CD4-positive, alpha-beta memory T cell (primary cell): ENCODE measurements around the gene DNAJC5. TPM values are rescaled to one million over a fixed set of nuclear protein-coding genes. Genes with fewer than 3 reads are reported as not detected.

Experiments used
- CTCF ChIA-PET: fragments of 350-600 bp; sonication (Branson Sonifier 250); formaldehyde crosslinking; loops from one replicate; lab custom pipeline; 2021; ENCODE audit warnings: inconsistent platforms; ENCODE audit not compliant: partially characterized antibody; lab: Charles Lee
- POLR2A ChIA-PET: fragments of 350-600 bp; sonication (Branson Sonifier 250); formaldehyde crosslinking; loops from one replicate; lab custom pipeline; 2021; ENCODE audit not compliant: partially characterized antibody; lab: Charles Lee
- DNase-seq, 5 donors: peaks; one replicate each; pipeline versions ENCODE4 v3.0.0 to v3.0.0-alpha.2; 2020 to 2022; ENCODE audit warnings: mixed read lengths in 1 of 5
- H3K27ac ChIP-seq: one replicate; pipeline ENCODE4 v1.7.0; 2013; ENCODE audit warnings: low read depth, low read length
- H3K27me3 ChIP-seq: 2 replicates; pipeline ENCODE4 v1.7.0; 2013; ENCODE audit warnings: mild to moderate bottlenecking, low read length, moderate library complexity; ENCODE audit not compliant: insufficient read depth
- H3K36me3 ChIP-seq: 2 replicates; pipeline ENCODE4 v1.7.0; 2013; ENCODE audit warnings: mild to moderate bottlenecking, low read length, moderate library complexity; ENCODE audit not compliant: insufficient read depth
- H3K4me1 ChIP-seq: 2 replicates; pipeline ENCODE4 v1.7.0; 2013; ENCODE audit warnings: mild to moderate bottlenecking, low read length, moderate library complexity; ENCODE audit not compliant: insufficient read depth
- H3K4me3 ChIP-seq, 2 donors: one replicate each; pipeline ENCODE4 v1.7.0; 2013; ENCODE audit warnings: low read length in 2 of 2, mild to moderate bottlenecking in 1 of 2
- H3K9me3 ChIP-seq, 2 donors: one replicate each; pipeline ENCODE4 v1.7.0; 2013; ENCODE audit warnings: low read length in 2 of 2, control low read depth in 1 of 2; ENCODE audit not compliant: control insufficient read depth in 1 of 2
- H3K27ac Mint-ChIP-seq, 7 donors: one replicate each; pipeline ENCODE4 v1.8.0; 2020 to 2021; ENCODE audit warnings: mixed read lengths in 7 of 7, mild to moderate bottlenecking in 6 of 7, inconsistent platforms in 3 of 7, moderate library complexity in 3 of 7
- H3K27me3 Mint-ChIP-seq, 2 donors: one replicate each; pipeline ENCODE4 v1.8.0; 2020 to 2021; ENCODE audit warnings: mixed read lengths in 2 of 2
- H3K36me3 Mint-ChIP-seq, 2 donors: one replicate each; pipeline ENCODE4 v1.8.0; 2020 to 2021; ENCODE audit warnings: mixed read lengths in 2 of 2, inconsistent platforms in 1 of 2, mild to moderate bottlenecking in 1 of 2
- H3K4me1 Mint-ChIP-seq, 4 donors: one replicate each; pipeline ENCODE4 v1.8.0; 2020 to 2021; ENCODE audit warnings: mixed read lengths in 4 of 4, mild to moderate bottlenecking in 1 of 4
- H3K4me3 Mint-ChIP-seq, 8 donors: one replicate each; pipeline ENCODE4 v1.8.0; 2020 to 2021; ENCODE audit warnings: mixed read lengths in 8 of 8, mild to moderate bottlenecking in 7 of 8, moderate library complexity in 6 of 8, inconsistent platforms in 3 of 8
- H3K9me3 Mint-ChIP-seq, 8 donors: one replicate each; pipeline ENCODE4 v1.8.0; 2020 to 2021; ENCODE audit warnings: mixed read lengths in 8 of 8, mild to moderate bottlenecking in 5 of 8, inconsistent platforms in 3 of 8, moderate library complexity in 1 of 8
- intact Hi-C: fragments of 100-400 bp; cut with micrococcal nuclease; formaldehyde crosslinking; loops from one replicate; pipeline ENCODE4 v1.15.1; 2023
- polyA plus RNA-seq, 2 donors: library from polyadenylated mRNA; unstranded; fragments of 300-500 nt; fragmentation: Illumina TruSeq; gene quantifications; one replicate each; pipeline ENCODE4 v1.2.3, GENCODE V29; 2021
- total RNA-seq, 2 experiments: library from RNA; stranded (reverse); gene quantifications; one replicate each; pipeline ENCODE4 v1.2.3, GENCODE V29; 2021

Gene DNAJC5
- total and polyA plus RNA-seq, 4 experiments from 2014 or later, result 4.9 to 54.4 (median 31.3) TPM

GRCh38 chr20:63955827-63956663 is 61.1 kb downstream of the DNAJC5 start, which contains the start of gene UCKL1:
UCKL1 (minus strand) TSS chr20:63956416; CDS start chr20:63956372, 44 bp downstream.
- H3K4me1 Mint-ChIP-seq, result peaks cover 10 to 47% (median 29%) of the 10 kb centered on the region in 4 donors
- peaks cover 0 to 2% (median 0%) of the 10 kb centered on the region in 8 donors for H3K9me3 Mint-ChIP-seq
- H3K4me1 ChIP-seq, result peaks cover 43% of the 10 kb centered on the region
- no peaks in the 10 kb centered on the region for H3K9me3 ChIP-seq
- H3K4me3 ChIP-seq, result peak within 1 kb of the TSS; percentile 34 to 79
- intact Hi-C loops, result loop anchor here (1.0 to 5.0 kb wide), 9 partner anchors 13 to 298 kb away; partner anchors contain the start of genes ARFRP1, DNAJC5, LIME1 and PRPF6
- peak within 1 kb of the TSS; percentile 84 to 93 (median 87) for H3K27ac Mint-ChIP-seq
- DNase-seq, result peak; percentile 90 to 94 (median 93)
- H3K36me3 Mint-ChIP-seq, result peaks cover 0 to 6% of the 10 kb centered on the region in 2 donors
- CTCF ChIA-PET, result interaction anchor here (0.8 to 2.0 kb wide), 5 partner anchors 24 to 419 kb away, joined by 3 to 10 read pairs (median 3); partner anchors contain the start of genes PRPF6, PTK6, SAMD10 and TPD52L2
- peak within 1 kb of the TSS; percentile 87 for H3K27ac ChIP-seq
- H3K27me3 ChIP-seq, result no peaks in the 10 kb centered on the region
- peak within 1 kb of the TSS; percentile 77 to 88 (median 86) for H3K4me3 Mint-ChIP-seq
- H3K36me3 ChIP-seq, result no peaks in the 10 kb centered on the region
- no peaks in the 10 kb centered on the region for H3K27me3 Mint-ChIP-seq
- POLR2A ChIA-PET, result interaction anchor here (0.6 to 4.5 kb wide), 26 partner anchors 9 to 435 kb away, joined by 3 to 31 read pairs (median 6); partner anchors contain the start of genes ARFRP1, DNAJC5, PCMTD2 and PPDPF

- no peaks in the 10 kb centered on the region for H3K27me3 ChIP-seq
- H3K27ac Mint-ChIP-seq, result peak overlapping the region; percentile 53 to 93 (median 84)
- H3K27ac ChIP-seq, result peak overlapping the region; percentile 62
- no peaks in the 10 kb centered on the region for H3K36me3 ChIP-seq
- ChIA-PET CTCF (interaction anchor here (0.8 to 2.0 kb wide), 5 partner anchors 24 to 419 kb away, joined by 3 to 10 read pairs (median 3); partner anchors contain the start of genes PRPF6, PTK6, SAMD10 and TPD52L2), POLR2A (interaction anchor here (0.6 to 4.5 kb wide), 27 partner anchors 10 to 436 kb away, joined by 3 to 31 read pairs (median 5); partner anchors contain the start of genes ARFRP1, DNAJC5, PCMTD2 and PPDPF)
- intact Hi-C loops, result loop anchor here (1.0 to 5.0 kb wide), 8 partner anchors 25 to 298 kb away; partner anchors contain the start of genes ARFRP1, DNAJC5, LIME1 and PRPF6
- H3K36me3 Mint-ChIP-seq, result peaks cover 0 to 12% of the 10 kb centered on the region in 2 donors
- H3K4me3 ChIP-seq, result peak overlapping the region in 1 of 2 donors; percentile 48
- no peaks in the 10 kb centered on the region for H3K27me3 Mint-ChIP-seq
- H3K4me1 ChIP-seq, result peaks cover 43% of the 10 kb centered on the region
- H3K9me3 Mint-ChIP-seq, result peaks cover 0 to 2% (median 0%) of the 10 kb centered on the region in 8 donors
- DNase-seq, result no peak
- no peaks in the 10 kb centered on the region for H3K9me3 ChIP-seq
- H3K4me1 Mint-ChIP-seq, result peaks cover 10 to 44% (median 29%) of the 10 kb centered on the region in 4 donors
- H3K4me3 Mint-ChIP-seq, result peak overlapping the region; percentile 75 to 88 (median 84)
These were observed 61.7 kb downstream of the DNAJC5 start for GRCh38 chr20:63956664-63957003.

DNA sequence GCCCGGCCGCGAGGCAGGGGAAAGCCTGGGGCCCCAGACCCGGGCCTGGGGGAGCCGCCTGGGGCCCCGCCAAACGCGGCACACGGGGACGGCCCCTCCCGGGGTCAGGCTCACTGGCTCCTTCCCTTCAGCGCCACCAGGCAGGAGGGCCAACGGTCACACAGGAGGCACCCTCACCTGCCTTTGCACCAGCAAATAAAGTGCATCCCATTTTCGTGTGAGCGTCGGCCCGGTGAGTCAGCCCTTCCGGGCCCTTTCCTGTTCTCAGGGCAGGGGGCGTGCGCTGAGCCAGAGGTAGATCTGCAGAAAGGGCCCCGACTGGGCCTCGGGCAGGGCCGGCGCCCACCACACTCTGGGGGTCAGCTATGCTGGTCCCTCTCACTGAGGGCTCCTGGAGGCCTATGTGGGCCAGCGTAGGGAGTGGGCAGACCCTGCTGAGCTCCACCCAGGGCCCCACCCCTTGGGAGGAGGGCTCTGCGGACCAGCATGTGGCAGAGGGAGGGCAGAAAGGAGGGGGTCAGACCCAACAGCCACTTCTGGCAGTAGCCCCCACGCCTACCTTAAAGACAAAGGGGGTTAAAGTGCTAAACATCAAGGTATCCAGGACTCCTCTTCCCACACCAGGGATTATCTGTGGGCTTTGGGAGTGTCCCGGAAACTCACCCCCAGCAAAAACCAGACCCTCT is 62.2 kb downstream of the DNAJC5 start:
- Histone ChIP-seq H3K4me3 (peak overlapping the region; percentile 29 to 48), H3K9me3 (no peaks in the 10 kb centered on the region), H3K4me1 (peaks cover 43% of the 10 kb centered on the region), H3K27me3 (no peaks in the 10 kb centered on the region), H3K27ac (peak overlapping the region; percentile 62), H3K36me3 (no peaks in the 10 kb centered on the region)
- ChIA-PET POLR2A (interaction anchor here (0.6 to 4.5 kb wide), 17 partner anchors 11 to 436 kb away, joined by 3 to 31 read pairs (median 7); partner anchors contain the start of genes ARFRP1, DNAJC5, PCMTD2 and PPDPF), CTCF (interaction anchor here (1.4 to 2.0 kb wide), 3 partner anchors 23 to 420 kb away, joined by 3 to 10 read pairs (median 3); partner anchors contain the start of genes PRPF6, PTK6 and SAMD10)
- peak; percentile 51 to 85 (median 55) for DNase-seq
- intact Hi-C loops, result loop anchor here (5.0 kb wide), 1 partner anchor 220 kb away; the partner anchor contains the start of genes LIME1 and SLC2A4RG
- Mint-ChIP-seq H3K27me3 (no peaks in the 10 kb centered on the region), H3K27ac (peak overlapping the region; percentile 75 to 90 (median 86)), H3K36me3 (peaks cover 0 to 15% of the 10 kb centered on the region in 2 donors), H3K4me3 (peak overlapping the region; percentile 77 to 88 (median 83)), H3K9me3 (peaks cover 0 to 2% (median 0%) of the 10 kb centered on the region in 8 donors), H3K4me1 (peaks cover 10 to 44% (median 29%) of the 10 kb centered on the region in 4 donors)

- intact Hi-C loops, result loop anchor here (5.0 kb wide), 1 partner anchor 221 kb away; the partner anchor contains the start of genes LIME1 and SLC2A4RG
- no peaks in the 10 kb centered on the region for H3K36me3 ChIP-seq
- peak overlapping the region in 6 of 7 donors; percentile 27 to 90 (median 80) for H3K27ac Mint-ChIP-seq
- peaks cover 0 to 15% of the 10 kb centered on the region in 2 donors for H3K36me3 Mint-ChIP-seq
- H3K9me3 ChIP-seq, result no peaks in the 10 kb centered on the region
- no peaks in the 10 kb centered on the region for H3K27me3 ChIP-seq
- H3K27me3 Mint-ChIP-seq, result no peaks in the 10 kb centered on the region
- peak overlapping the region in 1 of 2 donors; percentile 48 for H3K4me3 ChIP-seq
- H3K4me1 Mint-ChIP-seq, result peaks cover 9 to 39% (median 28%) of the 10 kb centered on the region in 4 donors
- H3K4me1 ChIP-seq, result peaks cover 39% of the 10 kb centered on the region
- peak in 1 of 5 donors; percentile 53 for DNase-seq
- peak overlapping the region; percentile 62 for H3K27ac ChIP-seq
- CTCF ChIA-PET, result interaction anchor here (2.0 kb wide), 1 partner anchor 22 kb away, joined by 10 read pairs; the partner anchor contains the start of genes PRPF6 and SAMD10
- H3K9me3 Mint-ChIP-seq, result peaks cover 0 to 2% (median 0%) of the 10 kb centered on the region in 8 donors
- POLR2A ChIA-PET, result interaction anchor here (1.0 to 4.5 kb wide), 8 partner anchors 10 to 437 kb away, joined by 3 to 31 read pairs (median 10); partner anchors contain the start of genes DNAJC5, PPDPF, PRPF6 and SAMD10
- peak overlapping the region in 5 of 8 donors; percentile 8 to 84 (median 62) for H3K4me3 Mint-ChIP-seq
These were observed 62.9 kb downstream of the DNAJC5 start for GRCh38 chr20:63957690-63958441.

DNA sequence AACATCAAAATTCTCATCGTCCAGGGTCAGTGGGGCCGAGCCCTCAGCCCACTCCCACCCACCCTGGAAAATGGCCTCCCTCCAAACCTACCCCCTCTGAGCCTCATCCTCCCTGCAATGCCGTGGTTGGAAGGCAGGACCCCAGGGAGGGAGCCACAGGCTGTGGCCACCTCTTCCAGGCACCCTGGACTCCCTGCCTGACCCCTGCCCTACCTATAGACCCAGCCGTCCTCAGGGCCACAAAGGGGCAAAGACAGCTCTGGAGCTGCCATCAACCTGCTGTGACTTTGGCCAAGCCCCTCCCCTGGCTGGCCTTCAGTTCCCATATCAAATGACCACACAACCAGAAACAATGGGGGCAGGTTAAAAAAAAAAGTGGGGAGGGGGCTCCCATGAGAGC is 63.5 kb downstream of the DNAJC5 start:
- Histone ChIP-seq H3K4me1 (peaks cover 39% of the 10 kb centered on the region), H3K36me3 (no peaks in the 10 kb centered on the region), H3K27ac (no peak overlapping the region), H3K27me3 (no peaks in the 10 kb centered on the region), H3K9me3 (no peaks in the 10 kb centered on the region), H3K4me3 (no peak overlapping the region)
- ChIA-PET CTCF (no interaction called here), POLR2A (interaction anchor here (0.9 to 4.5 kb wide), 3 partner anchors 10 to 63 kb away, joined by 3 to 24 read pairs (median 3); no protein-coding TSS in a partner anchor)
- no peaks in the 10 kb centered on the region for H3K27me3 Mint-ChIP-seq
- peak overlapping the region in 3 of 8 donors; percentile 16 to 36 (median 25) for H3K4me3 Mint-ChIP-seq
- H3K4me1 Mint-ChIP-seq, result peaks cover 9 to 33% (median 25%) of the 10 kb centered on the region in 4 donors
- peak in 1 of 5 donors; percentile 15 for DNase-seq
- peak overlapping the region in 2 of 7 donors; percentile 66 to 82 for H3K27ac Mint-ChIP-seq
- peaks cover 0 to 16% of the 10 kb centered on the region in 2 donors for H3K36me3 Mint-ChIP-seq
- intact Hi-C loops, result loop anchor here (5.0 kb wide), 1 partner anchor 221 kb away; the partner anchor contains the start of genes LIME1 and SLC2A4RG
- H3K9me3 Mint-ChIP-seq, result peaks cover 0 to 2% (median 0%) of the 10 kb centered on the region in 8 donors
